HG02642 (cell line): ENCODE results near the gene RECQL5.
"Not testable (repeated sequence)": the region's sequence is repeated elsewhere in the genome, so short reads cannot be mapped to it uniquely, and the experiment has no call there.

Experiments used
- ATAC-seq: cut with Tn5 transposase; IDR thresholded peaks from one replicate; pipeline ENCODE4 v1.9.1; 2021; ENCODE audit warnings: mild to moderate bottlenecking; ENCODE audit not compliant: unreplicated experiment, poor library complexity

Gene RECQL5

DNA sequence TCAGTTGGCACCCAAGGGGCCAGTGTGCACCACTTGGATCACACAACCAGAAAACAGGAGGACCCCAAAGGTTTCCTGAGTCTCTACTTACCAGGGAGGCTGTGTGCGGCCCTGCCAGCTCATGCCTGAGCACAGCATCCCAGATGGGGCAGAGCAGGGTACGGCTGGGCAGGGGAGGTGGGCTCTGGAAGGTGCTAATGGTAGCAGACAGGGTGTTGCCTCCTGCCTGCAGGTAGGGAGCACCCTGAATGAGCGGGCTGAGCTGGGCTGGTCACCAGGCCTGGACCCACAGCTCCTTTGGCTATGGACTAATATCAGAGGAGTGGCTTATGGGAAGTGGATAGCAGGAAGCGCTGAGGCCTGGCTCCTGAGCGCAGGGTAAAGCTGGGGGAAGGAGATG is 14.6 kb downstream of the RECQL5 start:
- ATAC-seq, result no peak

DNA sequence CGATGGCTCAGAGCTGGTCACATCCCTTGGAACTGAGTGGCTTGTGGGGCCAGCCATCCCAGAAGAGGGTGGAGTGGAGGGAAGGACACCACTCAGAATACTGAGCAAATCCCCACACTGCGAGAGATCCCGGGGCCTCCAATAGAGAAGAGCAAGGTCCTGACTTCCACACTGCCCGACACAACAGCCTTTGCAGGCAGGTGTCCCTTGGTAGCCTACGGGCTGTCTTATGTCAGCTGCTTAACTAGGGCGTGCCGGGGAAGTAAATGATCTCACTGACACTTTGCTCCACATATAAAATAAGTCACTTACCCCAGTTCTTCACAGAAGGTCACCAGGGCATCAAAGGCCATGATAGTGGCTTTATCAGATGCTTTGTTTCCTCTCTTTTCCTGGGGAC is 16.1 kb downstream of the RECQL5 start:
- no peak for ATAC-seq

DNA sequence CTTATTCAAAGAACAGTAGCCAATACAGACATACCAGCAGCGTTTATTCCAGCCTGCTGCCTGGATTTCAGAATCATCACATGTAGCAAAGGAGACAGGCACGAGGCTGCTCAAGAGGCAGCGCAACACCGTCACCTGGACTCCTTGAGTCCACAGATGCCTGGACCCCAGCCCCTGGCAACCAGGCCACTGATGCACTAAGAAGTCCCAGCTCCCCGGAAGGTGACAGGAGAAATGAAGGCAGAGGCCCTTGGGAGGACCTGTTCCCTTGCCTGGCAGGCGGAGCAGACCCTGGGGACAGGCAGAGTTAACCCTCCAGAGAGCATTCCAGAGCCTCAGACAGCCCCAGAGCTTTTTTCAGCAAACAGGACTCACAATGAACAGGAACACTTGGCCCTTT is 17.3 kb downstream of the RECQL5 start:
- no peak for ATAC-seq

DNA sequence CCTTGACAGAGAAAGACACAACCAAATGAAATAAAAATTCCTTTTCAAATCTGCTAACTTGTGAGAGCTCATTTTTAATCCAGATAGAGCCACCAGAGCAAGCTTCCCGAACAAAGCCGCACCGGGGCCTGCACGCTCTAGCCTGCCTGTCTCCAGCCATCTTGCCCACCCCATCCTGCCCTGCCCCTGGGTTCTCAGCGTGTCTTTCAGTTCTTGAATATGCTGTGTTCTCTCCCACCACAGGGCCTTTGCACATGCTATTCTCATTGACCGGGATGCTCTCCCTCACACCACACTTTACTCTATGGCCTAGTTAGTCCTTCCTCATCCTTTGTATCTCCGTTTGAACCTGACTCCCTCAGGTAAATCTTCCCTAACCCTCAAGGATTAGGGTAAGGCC is 19.0 kb downstream of the RECQL5 start:
- ATAC-seq, result no peak

DNA sequence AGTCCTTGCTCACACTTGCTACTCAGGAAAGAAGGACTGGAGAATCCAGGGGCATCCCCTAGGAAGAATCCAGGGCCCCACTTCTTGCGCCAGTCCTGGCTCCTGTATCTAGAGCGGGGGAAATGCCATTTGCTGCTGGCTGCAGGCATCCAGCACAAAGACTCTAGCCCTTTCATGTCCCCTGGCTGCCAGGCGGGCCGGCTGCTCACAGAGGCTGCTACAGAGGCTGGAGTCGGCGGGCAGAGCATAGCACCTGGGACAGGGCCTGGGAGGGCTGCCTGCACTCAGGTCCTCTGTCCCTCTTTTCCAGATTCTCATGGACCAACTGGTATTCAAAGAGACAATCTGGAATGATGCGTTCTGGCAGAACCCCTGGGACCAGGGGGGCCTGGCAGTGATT is 19.9 kb downstream of the RECQL5 start:
- no peak for ATAC-seq

GRCh38 chr17:75646638-75646992 is 20.3 kb downstream of the RECQL5 start:
- no peak for ATAC-seq

DNA sequence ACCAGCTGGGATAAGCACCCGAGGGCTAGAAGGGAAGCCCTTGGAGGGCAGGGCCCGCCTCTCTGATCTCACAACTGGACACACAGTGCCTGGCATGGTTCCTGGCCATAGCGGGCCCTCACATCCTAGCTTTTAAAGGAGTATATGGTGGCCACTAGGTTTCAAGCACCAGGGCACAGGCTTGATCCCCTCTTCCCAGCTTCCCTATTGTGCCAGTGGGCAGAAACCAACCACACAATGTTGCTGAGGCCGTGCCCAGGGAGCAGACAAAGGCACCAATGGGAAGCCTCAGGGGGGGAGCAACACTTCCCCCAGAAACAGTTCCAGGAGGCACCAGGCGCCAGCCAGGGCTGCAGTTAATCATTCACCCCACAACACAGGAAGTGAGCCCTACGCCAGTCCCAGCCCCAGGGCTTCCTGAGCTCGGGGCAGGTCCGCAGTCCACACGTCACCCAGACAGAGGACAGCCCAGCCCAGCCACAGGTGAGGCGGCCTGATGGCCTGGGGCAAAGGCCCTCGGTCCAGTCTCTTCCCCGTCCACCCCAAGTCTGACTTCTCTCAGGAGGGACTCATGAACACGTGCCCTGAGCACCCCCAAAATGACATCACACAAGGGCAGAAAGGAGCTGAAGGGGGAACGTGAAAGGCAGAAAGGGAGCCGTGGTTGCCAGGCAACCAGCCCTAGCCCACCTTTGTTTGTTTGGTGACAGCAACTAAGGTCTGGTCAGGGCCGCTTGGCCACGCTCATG is 20.9 kb downstream of the RECQL5 start:
- ATAC-seq, result peak; percentile 86

- no peak for ATAC-seq
Measured at GRCh38 chr17:75645501-75645888, 21.5 kb downstream of the RECQL5 start.

- ATAC-seq, result no peak
Measured at GRCh38 chr17:75643643-75644017, 23.3 kb downstream of the RECQL5 start.

DNA sequence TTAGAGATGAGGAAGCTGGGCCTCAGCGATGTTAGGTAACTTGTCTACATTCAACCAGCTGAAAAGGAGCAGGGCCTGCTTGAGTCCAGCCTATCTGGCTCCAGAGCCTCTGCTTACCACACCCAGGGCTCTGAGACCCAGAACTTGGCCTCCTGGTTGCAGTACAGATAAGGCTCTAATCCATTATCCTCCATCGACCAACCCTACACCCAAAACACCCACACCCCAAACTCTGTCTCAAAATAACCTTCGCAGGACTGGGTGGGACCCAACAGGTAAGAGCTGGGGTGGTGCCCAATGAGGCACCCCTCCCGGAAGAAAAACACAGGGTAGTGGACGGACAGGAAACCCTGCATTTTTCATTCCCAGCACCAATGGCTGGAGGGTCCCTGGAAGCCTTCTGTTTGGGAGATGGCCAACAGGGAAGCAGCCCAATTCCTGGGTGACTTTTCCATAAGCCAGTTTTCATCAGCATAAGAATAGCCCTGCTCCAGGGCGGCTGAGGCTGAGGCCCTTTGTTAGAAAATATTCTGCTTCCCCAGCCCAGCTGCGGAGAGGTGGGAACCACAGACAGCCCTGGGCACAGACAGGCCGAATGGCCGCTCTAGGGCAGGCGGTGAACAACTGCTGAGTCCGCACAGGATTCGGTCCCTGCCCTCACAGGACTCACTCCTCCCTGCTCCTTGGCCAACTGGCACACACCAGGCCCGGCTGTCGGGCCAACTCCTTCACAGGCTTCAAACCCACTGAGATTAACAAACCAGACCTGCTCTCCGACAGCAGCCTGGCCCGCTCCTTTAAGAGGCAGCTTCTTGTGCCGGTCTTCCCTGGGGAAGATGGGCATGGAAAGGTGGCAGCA is 23.9 kb downstream of the RECQL5 start:
- no peak for ATAC-seq

DNA sequence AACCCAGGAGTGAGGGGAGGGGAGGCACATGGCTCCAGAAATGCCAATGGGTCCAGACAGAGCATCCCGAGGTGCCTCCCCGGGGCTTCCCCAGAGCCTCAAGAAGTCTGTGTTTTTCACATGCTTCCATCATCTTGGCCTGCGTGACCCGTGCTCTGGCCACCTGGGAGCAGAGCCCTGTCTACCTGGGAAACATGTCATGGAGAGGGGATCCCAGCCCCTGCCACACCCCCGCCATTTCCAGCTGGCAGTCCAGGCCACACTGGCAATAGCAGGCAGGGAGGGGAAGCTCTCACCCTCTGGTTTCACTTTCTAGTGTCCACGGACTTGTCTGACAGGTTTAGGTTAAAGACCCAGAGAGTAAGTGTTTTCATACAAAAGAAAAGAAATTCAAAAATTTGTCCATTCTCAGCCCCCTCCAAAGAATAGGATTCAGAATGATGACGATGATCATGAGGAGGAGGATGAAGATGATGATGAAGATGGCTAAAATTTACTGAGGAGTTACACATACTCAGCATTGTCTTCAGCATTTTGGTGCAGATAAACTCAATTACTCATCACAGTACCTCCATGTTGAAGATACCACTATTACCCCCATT is 24.7 kb downstream of the RECQL5 start:
- ATAC-seq, result no peak

DNA sequence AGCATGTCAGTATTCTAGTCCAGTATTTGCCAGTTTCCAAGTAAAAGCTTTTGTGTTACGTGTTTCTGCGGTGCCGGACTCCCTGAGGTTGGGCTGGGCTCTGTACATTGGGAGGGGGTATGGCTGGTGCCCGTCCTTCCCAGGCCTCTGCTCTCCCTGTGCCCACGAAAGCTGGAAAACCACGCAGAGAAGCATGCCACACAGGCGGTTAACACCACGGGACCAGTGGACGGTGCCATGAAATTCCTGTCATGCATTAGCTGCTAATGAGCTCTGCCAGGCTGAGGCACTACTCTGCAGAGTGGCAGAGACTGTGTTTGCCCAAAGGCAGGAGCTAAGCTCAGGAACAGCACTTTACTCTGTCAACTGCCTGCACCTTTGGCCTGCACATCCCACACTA is 25.6 kb downstream of the RECQL5 start:
- no peak for ATAC-seq

DNA sequence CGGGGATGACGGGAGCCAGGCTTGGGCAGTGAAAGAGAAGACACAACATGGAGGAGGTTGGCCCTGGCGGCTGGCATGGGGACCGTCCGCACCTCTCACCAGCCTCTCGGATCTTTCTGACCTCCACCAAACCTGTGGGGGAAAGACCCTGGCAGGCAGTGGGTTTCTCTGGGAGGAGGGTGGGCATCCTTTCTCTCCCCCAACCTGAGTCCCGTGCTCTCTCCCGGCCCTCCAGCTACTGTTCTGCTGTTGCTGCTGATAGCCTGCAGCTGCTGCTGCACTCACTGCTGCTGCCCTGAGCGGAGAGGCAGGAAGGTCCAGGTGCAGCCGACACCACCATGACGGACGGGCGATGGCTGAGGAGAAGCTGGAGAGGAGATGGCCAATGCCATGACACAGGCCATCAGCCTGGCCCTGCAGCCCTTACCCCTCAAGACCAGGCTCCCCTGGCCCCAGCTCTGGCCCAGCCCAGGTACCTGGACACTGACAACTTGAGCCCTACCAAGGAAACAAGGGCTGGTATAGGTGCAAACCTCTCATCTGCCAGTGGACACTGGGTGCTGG is 26.3 kb downstream of the RECQL5 start:
- no peak for ATAC-seq

- no peak for ATAC-seq
Measured at GRCh38 chr17:75639771-75640555, 27.0 kb downstream of the RECQL5 start.

DNA sequence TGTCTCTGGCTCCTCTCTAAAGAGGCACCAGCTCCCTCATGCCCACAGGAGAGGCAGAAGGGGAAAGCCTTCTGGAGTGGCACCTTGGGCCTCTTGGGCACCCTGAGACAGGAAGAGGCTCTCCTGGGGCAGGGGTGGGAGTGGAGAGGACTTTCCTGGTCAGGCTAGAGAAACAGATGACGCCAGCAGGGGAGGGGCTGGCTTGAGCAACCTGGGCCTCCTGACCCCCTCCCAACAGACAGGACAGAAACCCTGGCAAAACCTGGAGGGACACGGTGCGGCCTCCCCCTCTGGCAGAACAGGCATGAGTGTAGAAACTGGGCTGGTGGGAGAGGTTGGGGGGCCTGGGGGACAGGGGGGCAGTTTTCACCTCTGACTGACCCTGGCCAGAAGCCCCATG is 27.6 kb downstream of the RECQL5 start:
- ATAC-seq, result no peak

- no peak for ATAC-seq
Measured at GRCh38 chr17:75638893-75639292, 28.1 kb downstream of the RECQL5 start.

DNA sequence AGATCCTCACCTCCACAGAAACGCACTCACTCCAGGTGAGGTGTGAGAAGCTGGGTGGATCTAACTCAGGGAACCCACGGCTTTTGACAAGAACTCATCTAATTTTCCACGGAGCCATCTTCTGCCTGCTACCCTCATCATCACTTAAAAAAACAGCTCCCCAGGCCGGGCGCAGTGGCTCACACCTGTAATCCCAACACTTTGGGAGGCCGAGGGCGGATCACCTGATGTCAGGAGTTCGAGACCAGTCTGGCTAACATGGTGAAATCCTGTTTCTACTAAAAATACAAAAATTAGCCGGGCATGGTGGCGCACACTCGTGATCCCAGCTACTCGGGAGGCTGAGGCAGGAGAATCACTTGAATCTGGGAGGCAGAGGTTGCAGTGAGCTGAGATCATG is 28.9 kb downstream of the RECQL5 start:
- not testable (repeated sequence) for ATAC-seq

GRCh38 chr17:75637551-75637950 is 29.4 kb downstream of the RECQL5 start:
- ATAC-seq, result no peak

- ATAC-seq, result no peak
Measured at GRCh38 chr17:75637143-75637538, 29.8 kb downstream of the RECQL5 start.

DNA sequence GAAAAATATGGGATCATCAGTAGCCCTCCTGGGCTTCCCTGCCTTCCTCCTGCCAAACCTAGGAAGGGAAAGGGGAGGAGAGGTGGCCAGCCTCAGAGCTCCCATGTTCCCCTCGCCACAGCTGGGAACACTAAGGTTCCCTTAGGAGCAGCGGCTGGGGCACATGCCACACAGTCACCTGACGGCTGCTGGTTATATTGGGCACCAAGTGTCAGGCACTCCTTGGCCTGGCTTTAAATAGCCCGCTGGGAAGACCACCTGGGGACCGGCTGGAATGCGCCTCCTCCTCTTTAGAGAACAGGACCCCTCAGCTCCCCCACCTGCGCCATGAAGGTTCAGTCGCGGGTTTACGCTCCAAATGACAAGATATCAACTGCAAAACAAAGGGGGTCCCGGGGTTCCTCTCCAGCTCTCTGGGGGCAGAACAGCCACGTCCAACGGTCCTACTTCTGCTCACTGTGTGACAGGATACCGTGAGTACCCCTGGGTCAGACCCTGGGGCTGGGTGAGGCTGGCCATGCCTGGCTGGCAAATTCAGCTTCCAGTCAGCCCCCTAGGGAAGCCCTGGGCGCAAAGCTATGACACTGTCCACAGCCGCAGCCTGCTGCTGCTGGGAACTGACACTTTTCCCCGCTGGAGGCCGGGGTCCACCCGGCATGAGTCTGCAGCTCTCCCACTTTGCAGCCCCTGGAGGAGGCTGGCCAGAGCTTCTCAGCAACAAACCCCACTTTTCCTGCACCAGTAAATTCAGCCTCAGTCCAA is 30.4 kb downstream of the RECQL5 start:
- no peak for ATAC-seq
